ENCODE measurements around the gene RBBP8.

DNA sequence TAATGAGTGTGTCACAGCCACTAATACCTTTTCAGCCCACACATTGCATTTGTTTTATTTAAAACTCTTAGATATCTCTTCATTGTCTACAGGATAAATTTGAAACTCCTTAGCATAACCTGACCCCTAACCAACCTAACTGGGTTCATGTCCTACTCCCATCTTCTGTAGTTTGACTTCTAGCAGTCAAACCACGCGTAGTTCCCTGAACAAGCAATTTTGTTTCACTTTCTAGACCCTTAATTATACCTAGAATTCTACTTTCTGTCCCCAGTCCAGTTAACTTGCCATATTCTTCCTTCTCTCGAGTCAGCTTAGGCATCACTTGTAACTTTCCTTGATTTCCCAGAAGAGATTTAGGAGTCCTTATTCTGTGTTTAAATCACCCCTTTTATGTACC lies 55.1 kb downstream of the RBBP8 start:
- TF ChIP-seq, protein P1, sequence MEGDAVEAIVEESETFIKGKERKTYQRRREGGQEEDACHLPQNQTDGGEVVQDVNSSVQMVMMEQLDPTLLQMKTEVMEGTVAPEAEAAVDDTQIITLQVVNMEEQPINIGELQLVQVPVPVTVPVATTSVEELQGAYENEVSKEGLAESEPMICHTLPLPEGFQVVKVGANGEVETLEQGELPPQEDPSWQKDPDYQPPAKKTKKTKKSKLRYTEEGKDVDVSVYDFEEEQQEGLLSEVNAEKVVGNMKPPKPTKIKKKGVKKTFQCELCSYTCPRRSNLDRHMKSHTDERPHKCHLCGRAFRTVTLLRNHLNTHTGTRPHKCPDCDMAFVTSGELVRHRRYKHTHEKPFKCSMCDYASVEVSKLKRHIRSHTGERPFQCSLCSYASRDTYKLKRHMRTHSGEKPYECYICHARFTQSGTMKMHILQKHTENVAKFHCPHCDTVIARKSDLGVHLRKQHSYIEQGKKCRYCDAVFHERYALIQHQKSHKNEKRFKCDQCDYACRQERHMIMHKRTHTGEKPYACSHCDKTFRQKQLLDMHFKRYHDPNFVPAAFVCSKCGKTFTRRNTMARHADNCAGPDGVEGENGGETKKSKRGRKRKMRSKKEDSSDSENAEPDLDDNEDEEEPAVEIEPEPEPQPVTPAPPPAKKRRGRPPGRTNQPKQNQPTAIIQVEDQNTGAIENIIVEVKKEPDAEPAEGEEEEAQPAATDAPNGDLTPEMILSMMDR (IDR thresholded peaks at IDR 0.05; ENCODE audit: borderline replicate concordance, extremely low read depth, low read length, poor library complexity, severe bottlenecking), result no peak
- TF ChIP-seq EZH2 (IDR thresholded peaks at IDR 0.05; ENCODE audit: borderline replicate concordance, low read depth, low read length, severe bottlenecking), result no peak

Measured in DND-41 (cell line).